ENCODE results near the gene RNU6-1. TPM values are rescaled to one million over a fixed set of nuclear protein-coding genes. Genes with fewer than 3 reads are reported as not detected.

Gene RNU6-1
- total RNA-seq, 1 experiment from 2014 or later = not detected

DNA sequence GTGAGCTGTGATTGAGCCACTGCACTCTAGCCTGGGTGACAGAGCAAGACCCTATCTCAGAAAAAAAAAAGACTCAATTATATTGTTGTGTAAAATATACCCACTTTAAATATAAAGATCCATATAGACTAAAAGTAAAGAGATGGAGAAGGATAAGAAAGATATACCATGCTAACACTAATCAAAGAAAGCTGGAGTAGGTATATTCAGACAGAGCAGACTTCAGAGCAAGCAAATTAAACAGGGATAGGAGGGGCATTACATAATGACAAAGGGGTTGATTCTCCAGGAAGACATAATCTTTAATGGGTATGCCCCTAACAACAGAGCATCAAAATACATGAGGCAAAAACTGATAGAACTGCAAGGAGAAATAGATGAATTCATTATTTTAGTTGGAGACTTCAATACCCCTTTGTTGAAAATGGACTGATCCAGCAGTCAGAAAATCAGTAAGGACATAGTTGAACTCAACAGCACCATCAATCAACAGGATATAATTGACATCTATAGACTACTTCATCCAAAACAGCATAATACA is 31.1 kb upstream of the RNU6-1 start:
- ChIA-PET POLR2A (no interaction called here), CTCF (no interaction called here)
- H3K9me3 Mint-ChIP-seq (ENCODE audit: unreplicated experiment) = peaks cover 25% of the 10 kb centered on the region
- Histone ChIP-seq H3K9me3 (peaks cover 7% of the 10 kb centered on the region), H3K27me3 (replicated peaks; ENCODE audit: control insufficient read depth, insufficient read depth, low read length) (no peaks in the 10 kb centered on the region), H3K4me1 (0 out of 2 replicates have a peak, but pooled peaks cover under 1% of the 10 kb centered on the region), H3K4me3 (ENCODE audit: low read depth, low read length) (no peak overlapping the region), H3K36me3 (ENCODE audit: control insufficient read depth, insufficient read depth, low read length) (no peaks in the 10 kb centered on the region)
- TF ChIP-seq, protein P1, sequence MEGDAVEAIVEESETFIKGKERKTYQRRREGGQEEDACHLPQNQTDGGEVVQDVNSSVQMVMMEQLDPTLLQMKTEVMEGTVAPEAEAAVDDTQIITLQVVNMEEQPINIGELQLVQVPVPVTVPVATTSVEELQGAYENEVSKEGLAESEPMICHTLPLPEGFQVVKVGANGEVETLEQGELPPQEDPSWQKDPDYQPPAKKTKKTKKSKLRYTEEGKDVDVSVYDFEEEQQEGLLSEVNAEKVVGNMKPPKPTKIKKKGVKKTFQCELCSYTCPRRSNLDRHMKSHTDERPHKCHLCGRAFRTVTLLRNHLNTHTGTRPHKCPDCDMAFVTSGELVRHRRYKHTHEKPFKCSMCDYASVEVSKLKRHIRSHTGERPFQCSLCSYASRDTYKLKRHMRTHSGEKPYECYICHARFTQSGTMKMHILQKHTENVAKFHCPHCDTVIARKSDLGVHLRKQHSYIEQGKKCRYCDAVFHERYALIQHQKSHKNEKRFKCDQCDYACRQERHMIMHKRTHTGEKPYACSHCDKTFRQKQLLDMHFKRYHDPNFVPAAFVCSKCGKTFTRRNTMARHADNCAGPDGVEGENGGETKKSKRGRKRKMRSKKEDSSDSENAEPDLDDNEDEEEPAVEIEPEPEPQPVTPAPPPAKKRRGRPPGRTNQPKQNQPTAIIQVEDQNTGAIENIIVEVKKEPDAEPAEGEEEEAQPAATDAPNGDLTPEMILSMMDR (IDR thresholded peaks at IDR 0.05; ENCODE audit: insufficient read depth in 1 of 2, low read depth in 1 of 2, low read length in 1 of 2, severe bottlenecking in 1 of 2, unreplicated experiment in 1 of 2) = no peak
- H3K4me1 Mint-ChIP-seq (ENCODE audit: low read depth, unreplicated experiment) = peaks cover 4% of the 10 kb centered on the region
- H3K27me3 Mint-ChIP-seq (ENCODE audit: insufficient read depth, unreplicated experiment) = no peaks in the 10 kb centered on the region
- intact Hi-C loops (cut with micrococcal nuclease; ENCODE audit: unreplicated experiment) = no loop called here
- H3K4me3 Mint-ChIP-seq (ENCODE audit: unreplicated experiment) = no peak overlapping the region
- BruUV-seq (replicated peaks) = no TSS peak
- DNase-seq = no peak
- H3K36me3 Mint-ChIP-seq (ENCODE audit: insufficient read depth, unreplicated experiment) = no peaks in the 10 kb centered on the region
- H3K27ac Mint-ChIP-seq (ENCODE audit: unreplicated experiment) = no peak overlapping the region

GRCh38 chr15:67869701-67870100 is 29.9 kb upstream of the RNU6-1 start:
- TF ChIP-seq, protein P1 (IDR thresholded peaks at IDR 0.05; ENCODE audit: insufficient read depth in 1 of 2, low read depth in 1 of 2, low read length in 1 of 2, severe bottlenecking in 1 of 2, unreplicated experiment in 1 of 2) = no peak
- H3K4me3 Mint-ChIP-seq (ENCODE audit: unreplicated experiment) = no peak overlapping the region
- POLR2A ChIA-PET = no interaction called here
- H3K9me3 Mint-ChIP-seq (ENCODE audit: unreplicated experiment) = peaks cover 25% of the 10 kb centered on the region
- H3K36me3 Mint-ChIP-seq (ENCODE audit: insufficient read depth, unreplicated experiment) = no peaks in the 10 kb centered on the region
- H3K9me3 ChIP-seq = peaks cover 7% of the 10 kb centered on the region
- peaks cover 7% of the 10 kb centered on the region for H3K4me1 Mint-ChIP-seq (ENCODE audit: low read depth, unreplicated experiment)
- H3K36me3 ChIP-seq (ENCODE audit: control insufficient read depth, insufficient read depth, low read length) = no peaks in the 10 kb centered on the region
- CTCF ChIA-PET = no interaction called here
- H3K4me3 ChIP-seq (ENCODE audit: low read depth, low read length) = no peak overlapping the region
- no peak for DNase-seq
- no peaks in the 10 kb centered on the region for H3K27me3 Mint-ChIP-seq (ENCODE audit: insufficient read depth, unreplicated experiment)
- no peaks in the 10 kb centered on the region for H3K27me3 ChIP-seq (replicated peaks; ENCODE audit: control insufficient read depth, insufficient read depth, low read length)
- intact Hi-C loops (cut with micrococcal nuclease; ENCODE audit: unreplicated experiment) = no loop called here
- no peak overlapping the region for H3K27ac Mint-ChIP-seq (ENCODE audit: unreplicated experiment)
- H3K4me1 ChIP-seq = 0 out of 2 replicates have a peak, but pooled peaks cover 4% of the 10 kb centered on the region
- BruUV-seq (replicated peaks) = no TSS peak

DNA sequence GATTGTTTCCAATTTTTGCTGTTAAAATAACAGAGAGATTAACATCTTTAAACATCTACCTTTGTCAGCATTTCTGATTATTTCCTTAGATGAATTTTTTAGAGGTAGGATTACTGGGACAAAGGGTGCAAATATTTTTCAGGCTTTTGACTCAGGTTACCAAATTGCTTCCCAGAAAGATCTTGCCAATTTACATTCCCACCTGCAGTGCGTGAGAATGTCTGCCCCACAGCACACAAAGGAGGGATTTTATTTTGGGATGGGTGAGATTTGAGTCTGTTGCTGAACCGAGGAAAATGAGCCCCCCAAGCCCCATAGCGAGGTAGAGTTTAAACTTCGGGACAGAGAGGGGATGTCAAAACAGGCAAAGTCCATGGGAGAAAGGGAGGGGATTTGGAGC is 25.9 kb upstream of the RNU6-1 start:
- peaks cover 7% of the 10 kb centered on the region; the same call in 1 of the 2 replicates for H3K9me3 ChIP-seq
- H3K4me1 ChIP-seq = peaks cover 9% of the 10 kb centered on the region; the same call in 1 of the 2 replicates
- H3K36me3 ChIP-seq (ENCODE audit: control insufficient read depth, insufficient read depth, low read length) = no peaks in the 10 kb centered on the region
- BruUV-seq (replicated peaks) = no TSS peak
- no peak for DNase-seq
- H3K9me3 Mint-ChIP-seq (ENCODE audit: unreplicated experiment) = peaks cover 19% of the 10 kb centered on the region
- H3K4me3 Mint-ChIP-seq (ENCODE audit: unreplicated experiment) = no peak overlapping the region
- intact Hi-C loops (cut with micrococcal nuclease; ENCODE audit: unreplicated experiment) = no loop called here
- CTCF ChIA-PET = no interaction called here
- peak overlapping the region; percentile 13 for H3K27ac Mint-ChIP-seq (ENCODE audit: unreplicated experiment)
- peaks cover 15% of the 10 kb centered on the region for H3K4me1 Mint-ChIP-seq (ENCODE audit: low read depth, unreplicated experiment)
- H3K27me3 ChIP-seq (replicated peaks; ENCODE audit: control insufficient read depth, insufficient read depth, low read length) = no peaks in the 10 kb centered on the region
- POLR2A ChIA-PET = no interaction called here
- H3K4me3 ChIP-seq (ENCODE audit: low read depth, low read length) = no peak overlapping the region
- no peaks in the 10 kb centered on the region for H3K27me3 Mint-ChIP-seq (ENCODE audit: insufficient read depth, unreplicated experiment)
- TF ChIP-seq, protein P1 (IDR thresholded peaks at IDR 0.05; ENCODE audit: insufficient read depth in 1 of 2, low read depth in 1 of 2, low read length in 1 of 2, severe bottlenecking in 1 of 2, unreplicated experiment in 1 of 2) = no peak
- no peaks in the 10 kb centered on the region for H3K36me3 Mint-ChIP-seq (ENCODE audit: insufficient read depth, unreplicated experiment)
